Measurements from ENCODE around the gene TCF7L1. TPM values are rescaled to one million over a fixed set of nuclear protein-coding genes. Genes with fewer than 3 reads are reported as not detected.
A peak's percentile ranks its signal among the peaks of the same experiment; 100 is the strongest.

Gene TCF7L1
- total and polyA plus RNA-seq, 2 of the 13 experiments (the other 11 are each of a cell fraction or from before 2014, with no cell fraction given), result 0.04 to 0.15 TPM

GRCh38 chr2:85326406-85327159, 193.4 kb downstream of the TCF7L1 start (continued):
- no peak for TF ChIP-seq ARID5B (CRISPR knock-in tag; IDR thresholded peaks at IDR 0.05)
- no peak for TF ChIP-seq ZNF224 (CRISPR knock-in tag; IDR thresholded peaks at IDR 0.05)
- TF ChIP-seq ZFX (CRISPR knock-in tag; IDR thresholded peaks at IDR 0.05; ENCODE audit: low read depth), result 0 out of 2 replicates have a peak, but pooled peaks have one; percentile 14
- TF ChIP-seq NFIB (CRISPR knock-in tag; IDR thresholded peaks at IDR 0.05; ENCODE audit: borderline replicate concordance), result no peak
- peak; percentile 12; the same call in 1 of the 2 replicates for TF ChIP-seq ZNF574 (CRISPR knock-in tag; IDR thresholded peaks at IDR 0.05)
- TF ChIP-seq GLI4 (CRISPR knock-in tag; IDR thresholded peaks at IDR 0.05; ENCODE audit: borderline replicate concordance), result no peak
- TF ChIP-seq GZF1 (CRISPR knock-in tag; IDR thresholded peaks at IDR 0.05), result 0 out of 2 replicates have a peak, but pooled peaks have one; percentile 52
- TF ChIP-seq ZBTB8A (CRISPR knock-in tag; IDR thresholded peaks at IDR 0.05; ENCODE audit: borderline replicate concordance, low read depth), result 0 out of 2 replicates have a peak, but pooled peaks have one; percentile 60
- TF ChIP-seq KLF15 (CRISPR knock-in tag; IDR thresholded peaks at IDR 0.05; ENCODE audit: borderline replicate concordance), result no peak
- peak in 1 of 2 experiments; percentile 26; a peak in 1 of 4 replicates for TF ChIP-seq POLR2A (IDR thresholded peaks at IDR 0.05; ENCODE audit: insufficient read depth in 1 of 2, low read depth in 2 of 2, low read length in 2 of 2)
- no peak for TF ChIP-seq KAT2B (IDR thresholded peaks at IDR 0.05; ENCODE audit: borderline replicate concordance, low read depth, low read length)
- no peak for TF ChIP-seq HOXA9 (CRISPR knock-in tag; IDR thresholded peaks at IDR 0.05; ENCODE audit: borderline replicate concordance)
- TF ChIP-seq CBX2 (IDR thresholded peaks at IDR 0.05; ENCODE audit: low read depth, low read length), result no peak
- TF ChIP-seq CBX2 (CRISPR knock-in tag; IDR thresholded peaks at IDR 0.05; ENCODE audit: low read depth), result no peak
- no peak for TF ChIP-seq ASH2L (IDR thresholded peaks at IDR 0.05; ENCODE audit: insufficient read length, low read depth, low read length)
- TF ChIP-seq ONECUT2 (CRISPR knock-in tag; IDR thresholded peaks at IDR 0.05), result no peak
- TF ChIP-seq ATM (IDR thresholded peaks at IDR 0.05; ENCODE audit: borderline replicate concordance), result no peak
- TF ChIP-seq TEAD2 (CRISPR knock-in tag; IDR thresholded peaks at IDR 0.05), result no peak
- no peak for TF ChIP-seq ZEB1 (IDR thresholded peaks at IDR 0.05; ENCODE audit: insufficient replicate concordance, low read depth)
- no peak for TF ChIP-seq PBX2 (CRISPR knock-in tag; IDR thresholded peaks at IDR 0.05)
- TF ChIP-seq SNAPC5 (CRISPR knock-in tag; IDR thresholded peaks at IDR 0.05; ENCODE audit: borderline replicate concordance), result no peak
- TF ChIP-seq GABPA (IDR thresholded peaks at IDR 0.05; ENCODE audit: low read depth, low read length), result no peak
- 0 out of 2 replicates have a peak, but pooled peaks have one; percentile 6 for TF ChIP-seq GABPA (CRISPR knock-in tag; IDR thresholded peaks at IDR 0.05; ENCODE audit: low read depth)

All from HepG2 (cell line).